SHP77 treated with DMSO at 0.1 percent for 48 hours (cell line): ENCODE results near the gene UCK2.

Source experiments
- DNase-seq: peaks from one replicate; lab custom pipeline; 2025; lab: John Stamatoyannopoulos, UW

The UCK2 gene

DNA sequence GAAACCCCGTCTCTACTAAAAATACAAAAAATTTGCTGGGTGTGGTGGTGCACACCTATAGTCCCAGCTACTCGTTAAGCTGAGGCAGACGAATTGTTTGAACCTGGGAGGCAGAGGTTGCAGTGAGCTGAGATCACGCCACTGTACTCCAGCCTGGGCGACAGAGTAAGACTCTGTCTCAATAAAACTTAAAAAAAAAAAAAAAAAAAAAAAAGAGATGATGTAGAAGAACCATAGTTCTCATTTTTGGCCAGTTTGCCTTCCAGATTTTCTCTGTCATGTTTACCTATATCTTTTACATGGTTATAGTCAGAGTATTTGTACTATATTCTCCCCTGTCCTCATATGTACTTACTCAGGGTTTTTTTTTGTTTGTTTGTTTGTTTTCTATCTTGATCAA is 53.6 kb downstream of the UCK2 start:
- no peak for DNase-seq

GRCh38 chr1:165882168-165882837 is 54.9 kb downstream of the UCK2 start:
- DNase-seq: no peak

GRCh38 chr1:165883056-165883455 is 55.6 kb downstream of the UCK2 start:
- no peak for DNase-seq

GRCh38 chr1:165884009-165884689 is 56.7 kb downstream of the UCK2 start:
- no peak for DNase-seq

DNA sequence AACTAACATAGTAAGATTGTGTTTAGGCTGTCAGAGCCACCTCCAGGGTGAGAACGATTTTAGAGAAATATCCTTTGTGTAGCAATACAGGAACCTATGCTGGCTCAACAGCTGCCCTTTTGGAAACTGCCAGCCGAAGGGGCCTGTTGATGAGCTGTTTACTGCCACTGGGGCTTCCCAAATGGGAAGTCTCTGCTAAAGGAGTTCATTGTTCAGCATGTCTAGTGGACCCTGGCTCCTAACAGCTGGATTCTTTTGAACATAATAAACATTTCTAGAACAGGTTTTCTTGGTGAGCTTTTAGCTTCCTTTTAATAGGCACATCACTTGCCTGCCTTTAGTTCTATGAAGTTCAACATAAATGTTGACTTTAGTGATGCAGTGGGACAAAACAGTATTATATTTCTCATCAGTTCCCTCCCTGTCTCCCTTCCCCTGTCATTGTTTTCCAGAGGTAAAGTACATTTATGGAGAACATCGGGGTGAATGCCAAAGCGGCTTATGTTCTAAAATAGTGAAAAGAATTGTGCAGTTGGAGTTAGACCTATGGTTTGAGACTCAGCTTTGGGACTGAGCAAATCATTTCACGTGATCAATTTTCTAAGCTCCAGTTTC is 57.4 kb downstream of the UCK2 start:
- DNase-seq: no peak

- no peak for DNase-seq
Observed at GRCh38 chr1:165885305-165885694, 57.9 kb downstream of the UCK2 start.

DNA sequence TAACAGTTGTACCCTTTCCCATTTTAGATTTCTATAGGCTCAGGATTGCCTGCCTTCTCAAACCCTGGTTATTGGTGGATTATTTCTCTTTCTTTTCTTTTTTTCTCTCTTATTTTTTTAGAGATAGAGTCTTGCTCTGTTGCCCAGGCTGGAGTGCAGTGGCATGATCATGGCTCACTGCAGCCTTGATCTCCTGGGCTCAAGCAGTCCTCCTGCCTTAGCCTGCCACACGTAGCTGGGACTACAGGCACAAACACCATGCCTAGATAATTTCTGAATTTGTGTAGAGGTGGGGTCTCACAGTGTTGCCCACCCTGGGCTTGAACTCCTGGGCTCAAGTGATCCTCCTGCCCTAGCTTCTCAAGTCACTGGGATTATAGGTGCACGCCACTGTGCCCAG is 58.8 kb downstream of the UCK2 start:
- no peak for DNase-seq

- no peak for DNase-seq
Observed at GRCh38 chr1:165886983-165887382, 59.6 kb downstream of the UCK2 start.

GRCh38 chr1:165887877-165888551 is 60.6 kb downstream of the UCK2 start:
- no peak for DNase-seq

GRCh38 chr1:165888552-165888920 is 61.1 kb downstream of the UCK2 start:
- no peak for DNase-seq

DNA sequence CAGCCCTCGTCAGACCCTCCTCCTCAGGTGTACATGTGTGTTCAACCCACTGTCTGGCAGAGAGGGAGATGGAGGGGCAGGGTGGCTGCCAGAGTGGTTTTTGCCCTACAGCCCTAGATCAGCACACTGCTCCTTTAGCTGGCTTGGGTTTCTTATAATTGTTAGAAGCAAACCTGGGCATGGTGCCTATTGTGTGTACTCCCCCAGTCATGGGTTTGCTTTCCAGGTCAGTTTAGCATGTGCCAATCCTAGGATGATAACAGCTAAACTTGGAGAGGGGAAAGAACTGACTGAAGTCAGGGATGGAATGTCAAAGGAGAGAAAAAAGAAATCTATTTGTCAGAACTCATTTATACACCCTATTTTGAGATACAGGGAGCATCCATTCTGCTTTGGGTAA is 63.3 kb downstream of the UCK2 start:
- no peak for DNase-seq

DNA sequence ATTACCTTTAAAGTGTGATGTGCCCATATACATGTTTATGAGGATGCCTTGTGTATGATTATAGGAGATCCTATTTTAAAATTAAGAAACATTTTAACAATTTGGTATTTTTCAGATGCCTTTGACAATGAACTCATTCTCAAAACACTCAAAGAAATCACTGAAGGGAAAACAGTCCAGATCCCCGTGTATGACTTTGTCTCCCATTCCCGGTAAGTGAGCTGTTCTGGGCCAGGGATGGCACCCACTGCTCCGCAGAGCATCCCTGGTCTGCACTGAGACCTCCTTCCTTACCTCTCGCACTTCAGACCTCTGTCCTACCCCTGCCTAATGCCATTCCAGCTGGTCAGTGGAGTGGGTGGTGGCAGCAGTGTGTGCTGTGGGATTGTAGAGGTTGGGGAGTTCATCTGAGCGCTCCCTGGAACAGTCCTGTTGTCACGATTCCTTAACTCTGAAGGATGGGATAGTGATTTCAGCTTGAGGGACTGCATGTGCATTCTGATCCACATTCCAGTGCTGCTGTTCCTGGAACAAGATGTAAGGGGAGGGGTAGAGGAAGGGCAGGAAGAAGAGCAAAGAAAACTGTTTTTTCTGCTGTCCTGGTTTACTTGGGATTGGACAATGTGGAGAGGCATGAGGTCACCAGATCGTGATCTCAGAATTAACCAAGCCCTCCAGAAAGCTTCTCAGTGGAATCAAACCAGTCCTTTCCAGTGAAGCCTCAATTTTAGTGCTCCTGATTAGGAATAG is 63.9 kb downstream of the UCK2 start:
- DNase-seq: no peak

DNA sequence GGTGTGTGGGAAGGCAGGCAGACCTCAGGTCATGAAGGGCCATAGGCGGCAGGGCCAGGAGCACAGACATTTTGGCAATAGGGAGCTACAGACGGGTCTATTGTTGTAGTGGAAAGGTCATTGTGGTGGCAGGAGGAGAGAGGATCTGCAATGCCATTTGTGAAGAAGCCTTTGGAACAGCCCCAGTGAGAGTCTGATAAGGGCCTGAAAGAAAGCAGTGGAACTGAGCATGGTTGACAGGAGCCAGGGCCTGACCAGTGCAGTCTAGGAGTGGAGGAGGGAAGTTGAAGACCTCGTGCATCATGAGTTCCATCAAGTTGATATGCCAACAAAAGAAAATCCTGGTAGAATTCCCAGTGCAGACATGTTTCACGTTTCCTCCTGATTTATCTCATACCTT is 65.5 kb downstream of the UCK2 start:
- DNase-seq: no peak

DNA sequence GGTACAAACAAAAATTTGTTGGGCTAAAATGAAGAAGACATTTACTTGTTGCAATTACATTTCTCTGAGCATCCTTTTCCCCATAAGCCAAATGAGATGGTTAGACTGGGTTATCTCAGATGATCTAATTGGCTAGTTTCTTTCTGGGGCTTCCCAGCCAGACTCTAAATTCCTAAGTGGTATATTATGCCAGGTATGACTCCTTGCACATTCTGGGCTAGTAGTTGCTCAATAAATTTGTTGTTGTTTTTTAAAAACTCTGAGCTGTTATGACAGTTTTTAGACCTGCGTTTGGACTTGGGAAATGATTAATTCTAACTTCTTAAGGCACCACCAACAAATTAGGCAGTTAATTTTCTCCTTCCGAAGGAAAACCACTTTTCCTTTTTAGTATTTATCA is 66.1 kb downstream of the UCK2 start:
- no peak for DNase-seq

DNA sequence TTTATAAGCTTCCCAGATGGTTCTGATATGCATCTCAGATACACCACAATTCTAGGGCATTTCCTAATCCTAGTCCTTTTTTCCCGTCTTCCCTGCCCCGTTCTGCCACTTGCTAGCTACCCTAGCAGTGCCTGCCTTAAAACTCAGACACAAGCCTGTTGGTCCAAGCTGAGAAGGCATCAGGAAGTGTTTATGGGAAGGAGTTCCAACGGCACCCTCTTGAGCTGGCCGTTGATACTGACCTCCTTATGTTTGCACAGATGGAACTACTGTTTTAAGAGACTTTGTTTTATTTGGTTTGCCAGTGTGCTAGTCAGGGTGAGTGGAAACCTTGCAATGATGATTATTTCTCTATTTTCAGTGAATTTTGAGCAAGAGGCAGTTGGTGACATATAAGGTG is 67.2 kb downstream of the UCK2 start:
- DNase-seq: no peak

GRCh38 chr1:165895451-165895871 is 68.0 kb downstream of the UCK2 start:
- DNase-seq: no peak

DNA sequence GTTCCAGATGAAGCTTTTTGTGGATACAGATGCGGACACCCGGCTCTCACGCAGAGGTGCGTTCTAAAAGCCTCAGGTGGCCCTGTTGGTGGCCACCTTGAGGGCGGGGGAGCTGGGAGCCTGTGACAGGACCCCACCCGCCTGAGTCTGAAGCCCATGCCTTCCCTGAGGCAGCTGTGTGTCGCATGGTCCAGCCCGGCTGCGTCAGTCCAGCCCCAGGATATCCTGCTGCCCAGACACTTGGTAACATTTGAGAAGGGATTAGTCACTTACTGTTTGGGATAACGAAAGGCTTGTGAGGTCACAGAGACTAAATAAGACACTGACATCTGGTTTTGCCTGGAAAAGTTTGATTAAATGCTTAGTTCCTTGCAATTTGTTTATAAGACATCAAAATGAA is 68.9 kb downstream of the UCK2 start:
- DNase-seq: no peak

DNA sequence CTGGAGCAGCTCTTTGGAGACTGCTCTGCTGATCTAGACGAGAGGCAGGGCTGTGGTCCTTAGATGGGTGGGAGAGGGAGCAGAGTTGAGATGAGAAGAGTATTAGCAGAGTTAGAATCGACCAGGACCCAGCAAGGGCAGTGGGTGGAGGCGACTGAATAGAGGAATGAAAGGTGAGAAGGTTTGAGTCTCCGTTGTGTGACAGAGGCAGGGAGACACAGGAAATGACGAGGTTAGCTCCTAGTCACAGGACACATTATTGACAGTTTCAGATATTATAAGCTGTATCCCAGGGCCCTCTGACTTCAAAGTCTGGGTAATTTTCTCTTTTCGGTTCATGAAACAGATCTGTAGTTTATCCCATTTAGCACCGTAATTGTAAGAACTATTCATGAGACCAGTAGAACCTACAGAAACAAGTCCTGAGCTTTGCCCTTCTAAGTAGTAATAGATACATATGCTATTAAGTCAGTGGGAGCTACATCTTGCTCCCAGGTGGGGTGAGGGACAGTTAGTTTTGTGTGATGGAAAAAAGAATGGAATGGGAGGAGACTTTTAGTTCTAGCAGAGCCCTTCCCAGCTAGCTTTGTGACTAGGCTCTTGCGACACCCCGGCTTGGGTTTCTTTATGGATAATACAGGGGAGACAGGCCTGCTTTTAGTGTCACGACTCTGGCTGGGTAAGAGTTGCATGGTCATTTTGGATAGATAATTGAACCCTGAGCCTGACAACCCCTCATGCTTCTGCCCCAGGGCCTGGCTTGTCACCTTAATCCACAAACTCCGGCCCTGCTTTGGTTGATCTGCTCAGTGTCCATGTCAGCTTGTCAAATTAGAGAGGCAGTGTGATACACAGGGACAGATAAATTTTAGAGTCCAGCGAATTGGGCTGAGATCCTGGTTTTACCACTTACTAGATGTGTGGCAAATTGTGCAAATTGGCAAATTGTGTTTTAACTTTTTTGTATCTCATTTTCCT is 70.2 kb downstream of the UCK2 start:
- no peak for DNase-seq

DNA sequence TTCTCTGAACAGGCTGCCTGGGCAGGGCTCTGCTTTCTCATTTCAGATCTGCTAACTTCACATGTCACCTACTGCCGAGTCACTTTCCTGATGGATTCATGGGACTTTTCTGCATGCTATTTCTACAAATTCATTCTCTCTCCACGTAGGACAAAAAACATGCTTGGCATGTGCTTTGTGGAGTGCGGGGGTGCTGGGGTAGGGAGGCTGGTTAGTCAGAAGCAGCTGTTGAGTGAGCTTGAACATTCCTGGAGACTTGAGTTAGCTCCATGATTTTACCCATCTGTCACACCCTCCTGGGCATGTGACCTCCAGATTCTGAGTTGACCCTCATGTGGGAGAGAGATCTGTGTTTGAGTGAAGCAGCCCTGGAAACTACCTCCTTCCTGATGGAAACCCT is 71.4 kb downstream of the UCK2 start:
- no peak for DNase-seq

DNA sequence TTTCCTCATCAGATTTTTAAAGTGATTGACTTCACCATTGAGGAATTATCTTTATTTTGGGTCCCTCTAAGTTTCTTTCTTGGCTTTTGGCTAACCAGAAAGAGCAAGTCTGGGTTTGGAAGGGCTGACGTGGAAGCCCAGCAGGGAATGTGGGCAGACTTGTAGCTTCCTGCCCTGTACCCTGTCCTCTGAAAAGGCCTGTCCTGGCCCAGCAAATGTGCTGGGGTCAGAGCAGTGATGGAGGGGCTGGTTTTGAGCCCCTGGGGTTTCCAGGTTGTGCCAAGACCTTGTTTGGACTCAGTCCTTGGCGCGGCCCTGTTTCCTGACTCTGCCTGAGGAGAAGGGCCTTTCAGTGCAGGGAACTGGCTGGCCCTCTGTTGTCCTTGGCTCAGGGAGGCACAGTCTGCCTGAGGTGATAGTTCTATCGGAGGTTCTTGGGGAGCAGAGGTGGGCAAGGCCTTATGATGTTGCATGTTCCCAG is 72.1 kb downstream of the UCK2 start:
- DNase-seq: no peak
